GM12878 (cell line): Measurements from ENCODE around the gene TMEM132D. TPM values are rescaled to one million over a fixed set of nuclear protein-coding genes. Genes with fewer than 3 reads are reported as not detected.

ENCODE experiments used
- ATAC-seq: fragments of 200-7000 bp; cut with Tn5 transposase; 3 replicates; pipeline ENCODE4 v1.9.1; 2020; ENCODE audit warnings: mild to moderate bottlenecking, moderate library complexity
- BruUV-seq: library from RNA; stranded (reverse); fragments of 400-500 nt; replicated peaks from 2 replicates; lab custom pipeline; 2021; lab: Mats Ljungman, UMichigan
- CTCF ChIA-PET: fragments of 300-600 bp; sonication (Branson Sonifier 250); formaldehyde crosslinking; extraction: SDS; loops from one replicate; lab custom pipeline; 2021; ENCODE audit warnings: inconsistent platforms; lab: Yijun Ruan, JAX
- POLR2A ChIA-PET: fragments of 350-600 bp; formaldehyde crosslinking; extraction: SDS; loops from one replicate; lab custom pipeline; 2021; ENCODE audit warnings: inconsistent platforms; lab: Charles Lee
- RAD21 ChIA-PET: fragments of 300-600 bp; sonication (Branson Sonifier 250); formaldehyde crosslinking; loops from one replicate; lab custom pipeline; 2023; ENCODE audit warnings: antibody characterized with exemption; ENCODE audit not compliant: unreplicated experiment; lab: Charles Lee
- SMC1A ChIA-PET: fragments of 300-600 bp; sonication (Branson Sonifier 250); formaldehyde crosslinking; loops from one replicate; lab custom pipeline; 2023; ENCODE audit not compliant: unreplicated experiment, uncharacterized antibody; lab: Charles Lee
- DNase-seq: peaks from one replicate; pipeline ENCODE4 v3.0.0-alpha.2; 2011; ENCODE audit warnings: low read depth, low spot score
- FAIRE-seq: peaks from 3 replicates; lab custom pipeline; 2011; peaks lifted over from hg19 to GRCh38; lab: Jason Lieb, UNC
- H2AFZ ChIP-seq: 2 replicates; pipeline ENCODE4 v1.6.0; 2011; ENCODE audit warnings: low read depth, low read length, control low read depth; ENCODE audit not compliant: control insufficient read depth
- H3K27ac ChIP-seq: 2 replicates; pipeline ENCODE4 v1.5.1; 2011; ENCODE audit warnings: control low read depth; ENCODE audit not compliant: control insufficient read depth, insufficient read depth
- H3K27me3 ChIP-seq, 2 experiments: replicated peaks in 1 of 2; 2 replicates each; pipeline versions ENCODE4 v1.6.0 to v1.6.1; 2011; ENCODE audit warnings: low read length in 1 of 2; ENCODE audit not compliant: control insufficient read depth in 2 of 2, insufficient read depth in 2 of 2
- H3K36me3 ChIP-seq, 2 experiments: 2 replicates each; pipeline ENCODE4 v1.5.1; 2011; ENCODE audit warnings: low read length in 1 of 2; ENCODE audit not compliant: control insufficient read depth in 2 of 2, insufficient read depth in 2 of 2
- H3K4me1 ChIP-seq: 2 replicates; pipeline ENCODE4 v1.6.1; 2011; ENCODE audit warnings: mild to moderate bottlenecking, low read length, moderate library complexity, mixed read lengths; ENCODE audit not compliant: control insufficient read depth, insufficient read depth
- H3K4me2 ChIP-seq: 2 replicates; pipeline ENCODE4 v1.6.0; 2011; ENCODE audit warnings: control low read depth; ENCODE audit not compliant: control insufficient read depth, insufficient read depth
- H3K4me3 ChIP-seq: fragments of 200-600 bp; sonication (generic); 2 replicates; pipeline ENCODE4 v1.5.1; 2016
- H3K79me2 ChIP-seq: 2 replicates; pipeline ENCODE4 v1.6.0; 2011; ENCODE audit warnings: low read length; ENCODE audit not compliant: control insufficient read depth, insufficient read depth
- H3K9ac ChIP-seq: 2 replicates; pipeline ENCODE4 v1.8.0; 2011; ENCODE audit warnings: low read length, control low read depth, mixed read lengths; ENCODE audit not compliant: control insufficient read depth, insufficient read depth
- H3K9me3 ChIP-seq: replicated peaks from 3 replicates; pipeline ENCODE4 v1.5.1; 2011; ENCODE audit warnings: mild to moderate bottlenecking, low read length; ENCODE audit not compliant: control insufficient read depth, insufficient read depth
- H4K20me1 ChIP-seq: 2 replicates; pipeline ENCODE4 v1.6.0; 2011; ENCODE audit not compliant: control insufficient read depth, insufficient read depth
- DPF2 ChIP-seq: fragments of 450-650 bp; IDR thresholded peaks from 2 replicates; pipeline ENCODE4 v1.6.1; 2017; ENCODE audit warnings: mild to moderate bottlenecking
- E4F1 ChIP-seq: fragments of 450-650 bp; IDR thresholded peaks from 2 replicates; pipeline ENCODE4 v1.6.1; 2018; ENCODE audit warnings: borderline replicate concordance, mild to moderate bottlenecking; ENCODE audit not compliant: partially characterized antibody
- EED ChIP-seq: sonication (generic); IDR thresholded peaks from 2 replicates; pipeline ENCODE4 v1.6.1; 2016; ENCODE audit warnings: antibody characterized with exemption, low read depth
- NFYB ChIP-seq: IDR thresholded peaks from 2 replicates; pipeline ENCODE4 v1.6.1; 2011; ENCODE audit warnings: low read depth, mild to moderate bottlenecking, low read length, improper control_type of control experiment, moderate library complexity; ENCODE audit not compliant: insufficient read depth
- RBBP5 ChIP-seq: fragments of 200-600 bp; sonication (generic); conservative IDR thresholded peaks from 2 replicates; pipeline ENCODE4 v1.6.1; 2016
- SMC3 ChIP-seq: IDR thresholded peaks from 2 replicates; pipeline ENCODE4 v1.6.1; 2011; ENCODE audit warnings: low read length, improper control_type of control experiment, borderline replicate concordance
- SUZ12 ChIP-seq: fragments of 200-600 bp; sonication (generic); IDR thresholded peaks from one replicate; pipeline ENCODE4 v1.6.1; 2018; ENCODE audit warnings: antibody characterized with exemption, mild to moderate bottlenecking; ENCODE audit not compliant: unreplicated experiment
- USF2 ChIP-seq: IDR thresholded peaks from 2 replicates; pipeline ENCODE4 v1.6.1; 2011; ENCODE audit warnings: low read depth, low read length, improper control_type of control experiment, borderline replicate concordance
- WGBS: methylation state at CpG from one replicate; pipeline ENCODE4 v1.1.6; 2016; ENCODE audit warnings: low lambda C conversion rate; ENCODE audit not compliant: insufficient replicate concordance, insufficient coverage; ENCODE audit errors: missing lambda C conversion rate; 5-methylcytosine and 5-hydroxymethylcytosine counted together
- in situ Hi-C: fragments of 300-500 bp; cut with MboI; formaldehyde crosslinking; loops from 9 replicates; pipeline ENCODE4 v1.14.3; 2018; ENCODE audit warnings: mixed read lengths
- intact Hi-C: fragments of 100-400 bp; cut with micrococcal nuclease; formaldehyde crosslinking; loops from one replicate; pipeline ENCODE4 v1.14.2; 2022; ENCODE audit not compliant: unreplicated experiment
- polyA plus RNA-seq, 11 experiments: library from polyadenylated mRNA; depleted of rRNA in 4 of 11; unstranded in 6 of 11; stranded (reverse) in 5 of 11; fragments of >200 nt; fragmentation: Nextera tagmentation in 4 of 11; fragmentation: Illumina TruSeq in 1 of 11; extraction: Ambion mirVana in 4 of 11; extraction: Trizol in 1 of 11; gene quantifications; 1 replicate in 1 of 11; 2 replicates in 10 of 11; pipeline versions ENCODE4 v1.2.1 to v1.2.3, GENCODE V29; 2011 to 2016; ENCODE audit warnings: inconsistent platforms in 2 of 11, missing spikeins in 2 of 11, low read depth in 1 of 11
- total RNA-seq, 4 experiments: library from RNA; depleted of rRNA in 3 of 4; stranded (reverse); fragments of >200 nt in 3 of 4; fragmentation: Illumina TruSeq in 1 of 4; extraction: Trizol in 1 of 4; gene quantifications; 2 replicates each; pipeline versions ENCODE4 v1.2.1 to v1.2.3, GENCODE V29; 2013 to 2021

Gene TMEM132D
- total and polyA plus RNA-seq, 10 of the 15 experiments (the other 5 are each of a cell fraction or from before 2014, with no cell fraction given) = under 0.01 to 0.12 (median 0.02) TPM; not detected in 3

GRCh38 chr12:129831294-129831693 is 72.5 kb downstream of the TMEM132D start:
- ChIA-PET POLR2A (no interaction called here), RAD21 (no interaction called here), CTCF (no interaction called here), SMC1A (no interaction called here)
- intact Hi-C loops (no loop called here), in situ Hi-C loops (no loop called here)
- Histone ChIP-seq H3K4me1 (no peaks in the 10 kb centered on the region), H3K9ac (no peak overlapping the region), H3K4me2 (no peak overlapping the region), H3K27me3 (no peaks in the 10 kb centered on the region), H4K20me1 (no peaks in the 10 kb centered on the region), H2AFZ (no peak overlapping the region), H3K4me3 (no peak overlapping the region), H3K9me3 (no peaks in the 10 kb centered on the region), H3K79me2 (no peaks in the 10 kb centered on the region), H3K27ac (no peak overlapping the region), H3K36me3 (no peaks in the 10 kb centered on the region)
- 66% methylated on average over 16 of the region's 16 CpGs for WGBS
- FAIRE-seq (no peak), DNase-seq (no peak), ATAC-seq (no peak)
- no TSS peak for BruUV-seq
- TF ChIP-seq NFYB (no peak), DPF2 (no peak)

- no peak for FAIRE-seq
- H3K79me2 ChIP-seq = no peaks in the 10 kb centered on the region
- H3K4me1 ChIP-seq = no peaks in the 10 kb centered on the region
- no peak for DNase-seq
- H3K4me2 ChIP-seq = no peak overlapping the region
- H3K9ac ChIP-seq = no peak overlapping the region
- CTCF ChIA-PET = no interaction called here
- no peaks in the 10 kb centered on the region for H3K9me3 ChIP-seq
- H4K20me1 ChIP-seq = no peaks in the 10 kb centered on the region
- H3K27me3 ChIP-seq = no peaks in the 10 kb centered on the region
- TF ChIP-seq EED (no peak), USF2 (no peak), E4F1 (no peak), SMC3 (no peak), NFYB (no peak), RBBP5 (no peak), SUZ12 (no peak)
- H3K4me3 ChIP-seq = no peak overlapping the region
- no TSS peak for BruUV-seq
- RAD21 ChIA-PET = no interaction called here
- H3K36me3 ChIP-seq = no peaks in the 10 kb centered on the region
- POLR2A ChIA-PET = no interaction called here
- WGBS = 0% methylated on average over 4 of the region's 4 CpGs
- SMC1A ChIA-PET = no interaction called here
- H3K27ac ChIP-seq = no peak overlapping the region
- intact Hi-C loops = no loop called here
- ATAC-seq = no peak
- H2AFZ ChIP-seq = no peak overlapping the region
- in situ Hi-C loops = no loop called here
Measured at GRCh38 chr12:129830796-129831195, 73.0 kb downstream of the TMEM132D start.
